ENCODE measurements around the gene TBL3. TPM values are rescaled to one million over a fixed set of nuclear protein-coding genes. Genes with fewer than 3 reads are reported as not detected.

The TBL3 gene
- total and polyA plus RNA-seq, 9 of the 15 experiments (the other 6 are each of a cell fraction or from before 2014, with no cell fraction given): 0.97 to 117 (median 24.5) TPM

- peak; percentile 99 for TF ChIP-seq KDM5B (IDR thresholded peaks at IDR 0.05; ENCODE audit: insufficient replicate concordance, low read depth, low read length)
- peak; percentile 54; the same call in 1 of the 2 replicates for TF ChIP-seq FOXO4 (CRISPR knock-in tag; IDR thresholded peaks at IDR 0.05)
- 0 out of 2 replicates have a peak, but pooled peaks have one; percentile 30 for TF ChIP-seq ZKSCAN1 (IDR thresholded peaks at IDR 0.05; ENCODE audit: low read depth, low read length)
- TF ChIP-seq ESRRA (IDR thresholded peaks at IDR 0.05; ENCODE audit: borderline replicate concordance, low read depth): peak; percentile 42; the same call in 1 of the 2 replicates
- peak; percentile 75 for TF ChIP-seq FOS (IDR thresholded peaks at IDR 0.05; ENCODE audit: extremely low read depth, insufficient read length)
- TF ChIP-seq SMAD4 (CRISPR knock-in tag; conservative IDR thresholded peaks at IDR 0.05): peak; percentile 53; the same call in 1 of the 2 replicates
- peak; percentile 36; the same call in 1 of the 2 replicates for TF ChIP-seq MAFF (IDR thresholded peaks at IDR 0.05; ENCODE audit: low read length)
- TF ChIP-seq HMGN3 (IDR thresholded peaks at IDR 0.05; ENCODE audit: borderline replicate concordance, extremely low read depth, insufficient read length, low read depth, low read length): peak; percentile 78
- peak; percentile 65 for TF ChIP-seq ZNF263 (CRISPR knock-in tag; IDR thresholded peaks at IDR 0.05; ENCODE audit: borderline replicate concordance)
- peak; percentile 92 for TF ChIP-seq SP1 (CRISPR knock-in tag; IDR thresholded peaks at IDR 0.05)
- peak; percentile 69; the same call in 1 of the 2 replicates for TF ChIP-seq NR4A1 (CRISPR knock-in tag; IDR thresholded peaks at IDR 0.05)
- peak; percentile 46; the same call in 1 of the 2 replicates for TF ChIP-seq NR4A1 (tag; IDR thresholded peaks at IDR 0.05)
- TF ChIP-seq ZC3H4 (CRISPR knock-in tag; IDR thresholded peaks at IDR 0.05; ENCODE audit: borderline replicate concordance): no peak
- peak; percentile 77; the same call in 1 of the 2 replicates for TF ChIP-seq PHB (CRISPR knock-in tag; IDR thresholded peaks at IDR 0.05)
- peak; percentile 67 to 69; a peak in 2 of 4 replicates for TF ChIP-seq FOXK2 (conservative IDR thresholded peaks at IDR 0.05 in 1 of 2, IDR thresholded peaks at IDR 0.05 in 1 of 2; ENCODE audit: low read depth in 2 of 2)
- TF ChIP-seq DIDO1 (tag; IDR thresholded peaks at IDR 0.05; ENCODE audit: low read depth): 0 out of 2 replicates have a peak, but pooled peaks have one; percentile 18
- TF ChIP-seq TAL1 (IDR thresholded peaks at IDR 0.05): no peak
- peak; percentile 67; the same call in 1 of the 2 replicates for TF ChIP-seq TOE1 (IDR thresholded peaks at IDR 0.05; ENCODE audit: borderline replicate concordance)
- peak; percentile 81; the same call in 1 of the 2 replicates for TF ChIP-seq TOE1 (CRISPR knock-in tag; IDR thresholded peaks at IDR 0.05; ENCODE audit: borderline replicate concordance, low read depth)
- TF ChIP-seq ZBTB5 (IDR thresholded peaks at IDR 0.05): no peak
- TF ChIP-seq NFRKB (IDR thresholded peaks at IDR 0.05; ENCODE audit: low read depth): peak; percentile 49
- TF ChIP-seq MXD1 (CRISPR knock-in tag; IDR thresholded peaks at IDR 0.05; ENCODE audit: borderline replicate concordance, poor library complexity, severe bottlenecking): peak; percentile 93
- TF ChIP-seq LEF1 (IDR thresholded peaks at IDR 0.05): peak; percentile 49; the same call in 1 of the 2 replicates
- TF ChIP-seq SAFB2 (IDR thresholded peaks at IDR 0.05; ENCODE audit: borderline replicate concordance, low read depth, low read length, severe bottlenecking): no peak
Measured at GRCh38 chr16:1964506-1965395, 7.1 kb upstream of the TBL3 start, which contains the start of gene RPS2 (continued).
